Fibroblast of lung (primary cell): ENCODE measurements around the gene TTC27. TPM values are rescaled to one million over a fixed set of nuclear protein-coding genes. Genes with fewer than 3 reads are reported as not detected.

ENCODE experiments used
- DNase-seq, 2 donors: peaks; one replicate each; pipeline versions ENCODE4 v3.0.0 to v3.0.0-alpha.2; 2010; ENCODE audit warnings: low read depth in 2 of 2
- H2AFZ ChIP-seq: 2 replicates; pipeline ENCODE4 v1.5.1; 2012; ENCODE audit warnings: low read length, control low read depth, inconsistent platforms
- H3K27ac ChIP-seq: 2 replicates; pipeline ENCODE4 v1.5.1; 2011; ENCODE audit warnings: low read length, control low read depth; ENCODE audit not compliant: insufficient read depth
- H3K27me3 ChIP-seq: 2 replicates; pipeline ENCODE4 v1.5.1; 2011; ENCODE audit warnings: mild to moderate bottlenecking, low read length; ENCODE audit not compliant: control insufficient read depth, insufficient read depth
- H3K36me3 ChIP-seq: 2 replicates; pipeline ENCODE4 v1.5.1; 2011; ENCODE audit warnings: low read length; ENCODE audit not compliant: control insufficient read depth, insufficient read depth
- H3K4me1 ChIP-seq: 2 replicates; pipeline ENCODE4 v1.5.1; 2011; ENCODE audit warnings: low read length; ENCODE audit not compliant: control insufficient read depth, insufficient read depth; ENCODE audit errors: extremely low read depth
- H3K4me2 ChIP-seq: 2 replicates; pipeline ENCODE4 v1.5.1; 2011; ENCODE audit warnings: low read length, control low read depth; ENCODE audit not compliant: insufficient read depth; ENCODE audit errors: extremely low read depth
- H3K4me3 ChIP-seq, 4 experiments: fragments of 200-600 bp in 1 of 4; sonication (generic) in 1 of 4; replicated peaks in 1 of 4; 2 replicates each; pipeline ENCODE4 v1.5.1; 2011 to 2016; ENCODE audit warnings: low read length in 4 of 4, low read depth in 3 of 4, mild to moderate bottlenecking in 3 of 4, control low read depth in 2 of 4, inconsistent platforms in 1 of 4, mixed read lengths in 1 of 4; ENCODE audit not compliant: insufficient read depth in 1 of 4; ENCODE audit errors: control extremely low read depth in 1 of 4
- H3K79me2 ChIP-seq: 2 replicates; pipeline ENCODE4 v1.5.1; 2012; ENCODE audit warnings: mild to moderate bottlenecking, low read length, inconsistent platforms; ENCODE audit not compliant: control insufficient read depth, insufficient read depth
- H3K9ac ChIP-seq: 2 replicates; pipeline ENCODE4 v1.5.1; 2011; ENCODE audit warnings: mild to moderate bottlenecking, low read length, control low read depth; ENCODE audit not compliant: insufficient read depth
- H3K9me3 ChIP-seq: 2 replicates; pipeline ENCODE4 v1.5.1; 2012; ENCODE audit warnings: low read depth, low read length; ENCODE audit not compliant: control insufficient read depth, insufficient read depth
- H4K20me1 ChIP-seq: 2 replicates; pipeline ENCODE4 v1.5.1; 2011; ENCODE audit warnings: low read length; ENCODE audit not compliant: control insufficient read depth, insufficient read depth; ENCODE audit errors: extremely low read depth
- EZH2 ChIP-seq: IDR thresholded peaks from 2 replicates; pipeline ENCODE4 v1.5.1; 2012; ENCODE audit warnings: low read length, control low read depth, mild to moderate bottlenecking; ENCODE audit errors: missing control alignments
- polyA plus RNA-seq, 2 donors: library from polyadenylated mRNA; depleted of rRNA in 1 of 2; stranded (reverse) in 1 of 2; unstranded in 1 of 2; fragments of >200 nt; gene quantifications; 2 replicates each; pipeline ENCODE4 v1.2.1, GENCODE V29; 2011 to 2012; ENCODE audit warnings: missing spikeins in 1 of 2
- total RNA-seq: library from RNA; depleted of rRNA; stranded (reverse); fragments of >200 nt; gene quantifications from 2 replicates; pipeline ENCODE4 v1.2.1, GENCODE V29; 2014
- TF ChIP-seq, protein P1 (sequence below), 2 donors: IDR thresholded peaks in 1 of 2; conservative IDR thresholded peaks in 1 of 2; 1 replicate in 1 of 2; 2 replicates in 1 of 2; pipeline ENCODE4 v1.5.1; 2011 to 2012; ENCODE audit warnings: low read length in 2 of 2, control low read depth in 1 of 2, inconsistent platforms in 1 of 2, low read depth in 1 of 2, mild to moderate bottlenecking in 1 of 2

Gene TTC27
- total and polyA plus RNA-seq, 2 donors (not counting 1 experiment from before 2014, with no cell fraction given), result 15.7 to 19.3 TPM

- H3K27me3 ChIP-seq, result no peaks in the 10 kb centered on the region
- no peaks in the 10 kb centered on the region for H3K79me2 ChIP-seq
- H3K9ac ChIP-seq, result no peak overlapping the region
- H3K27ac ChIP-seq, result no peak overlapping the region
- H4K20me1 ChIP-seq, result no peaks in the 10 kb centered on the region
- DNase-seq, result no peak
- no peaks in the 10 kb centered on the region for H3K4me1 ChIP-seq
- H2AFZ ChIP-seq, result no peak overlapping the region
- no peak overlapping the region for H3K4me2 ChIP-seq
- no peak overlapping the region for H3K4me3 ChIP-seq
- TF ChIP-seq EZH2, result no peak
- TF ChIP-seq, protein P1, sequence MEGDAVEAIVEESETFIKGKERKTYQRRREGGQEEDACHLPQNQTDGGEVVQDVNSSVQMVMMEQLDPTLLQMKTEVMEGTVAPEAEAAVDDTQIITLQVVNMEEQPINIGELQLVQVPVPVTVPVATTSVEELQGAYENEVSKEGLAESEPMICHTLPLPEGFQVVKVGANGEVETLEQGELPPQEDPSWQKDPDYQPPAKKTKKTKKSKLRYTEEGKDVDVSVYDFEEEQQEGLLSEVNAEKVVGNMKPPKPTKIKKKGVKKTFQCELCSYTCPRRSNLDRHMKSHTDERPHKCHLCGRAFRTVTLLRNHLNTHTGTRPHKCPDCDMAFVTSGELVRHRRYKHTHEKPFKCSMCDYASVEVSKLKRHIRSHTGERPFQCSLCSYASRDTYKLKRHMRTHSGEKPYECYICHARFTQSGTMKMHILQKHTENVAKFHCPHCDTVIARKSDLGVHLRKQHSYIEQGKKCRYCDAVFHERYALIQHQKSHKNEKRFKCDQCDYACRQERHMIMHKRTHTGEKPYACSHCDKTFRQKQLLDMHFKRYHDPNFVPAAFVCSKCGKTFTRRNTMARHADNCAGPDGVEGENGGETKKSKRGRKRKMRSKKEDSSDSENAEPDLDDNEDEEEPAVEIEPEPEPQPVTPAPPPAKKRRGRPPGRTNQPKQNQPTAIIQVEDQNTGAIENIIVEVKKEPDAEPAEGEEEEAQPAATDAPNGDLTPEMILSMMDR (conservative IDR thresholded peaks at IDR 0.05 in 1 of 2, IDR thresholded peaks at IDR 0.05 in 1 of 2; ENCODE audit: low read depth in 1 of 2, low read length in 2 of 2), result no peak
- no peaks in the 10 kb centered on the region for H3K9me3 ChIP-seq
- no peaks in the 10 kb centered on the region for H3K36me3 ChIP-seq
These were observed 149.9 kb downstream of the TTC27 start for GRCh38 chr2:32777714-32778113.

DNA sequence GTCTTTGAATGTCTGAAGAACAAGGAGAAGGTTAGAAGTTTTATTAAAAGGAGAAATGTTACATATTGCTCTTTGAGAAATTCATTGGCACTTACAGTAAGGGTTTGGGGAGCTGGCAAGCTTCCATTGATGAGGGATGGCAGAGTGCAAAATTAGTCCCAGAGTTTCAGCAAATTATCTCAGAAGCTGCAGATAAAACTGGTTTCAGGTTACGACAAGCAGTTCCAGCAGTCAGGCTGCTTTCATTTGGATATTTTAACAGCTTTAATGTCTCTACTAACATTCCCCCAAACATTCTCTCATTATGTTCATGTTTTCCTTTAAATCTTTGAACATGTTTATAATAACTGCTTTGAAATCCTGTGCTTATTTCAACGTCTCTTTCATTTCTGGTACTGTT is 153.1 kb downstream of the TTC27 start:
- Histone ChIP-seq H2AFZ (no peak overlapping the region), H3K36me3 (no peaks in the 10 kb centered on the region), H3K27me3 (no peaks in the 10 kb centered on the region), H3K79me2 (no peaks in the 10 kb centered on the region), H3K4me3 (no peak overlapping the region), H3K9ac (no peak overlapping the region), H3K27ac (no peak overlapping the region), H3K4me1 (no peaks in the 10 kb centered on the region), H4K20me1 (no peaks in the 10 kb centered on the region), H3K4me2 (no peak overlapping the region), H3K9me3 (no peaks in the 10 kb centered on the region)
- DNase-seq, result peak; percentile 39 to 42
- no peak for TF ChIP-seq EZH2
- TF ChIP-seq, protein P1 (conservative IDR thresholded peaks at IDR 0.05 in 1 of 2, IDR thresholded peaks at IDR 0.05 in 1 of 2; ENCODE audit: low read depth in 1 of 2, low read length in 2 of 2), result no peak

DNA sequence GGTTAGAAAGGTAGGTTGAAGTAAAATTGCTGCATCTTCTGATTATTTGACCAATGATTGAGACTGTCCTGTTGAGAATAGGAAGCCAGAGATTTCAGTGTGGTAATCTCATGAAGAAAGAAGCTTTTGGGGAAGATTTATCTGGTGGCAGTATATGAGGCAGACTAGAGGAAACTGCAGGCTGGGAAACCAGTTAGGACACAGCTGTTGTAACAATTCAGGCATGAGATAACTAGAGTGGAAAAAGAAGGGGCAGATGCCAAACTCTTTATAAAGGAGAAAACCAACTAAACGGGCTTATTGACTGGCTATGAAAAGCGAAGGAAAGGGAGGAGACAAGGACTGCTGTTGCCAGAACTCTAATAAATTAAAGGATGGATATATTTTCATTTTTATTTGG is 155.6 kb downstream of the TTC27 start:
- no peak overlapping the region for H3K9ac ChIP-seq
- TF ChIP-seq, protein P1 (conservative IDR thresholded peaks at IDR 0.05 in 1 of 2, IDR thresholded peaks at IDR 0.05 in 1 of 2; ENCODE audit: low read depth in 1 of 2, low read length in 2 of 2), result no peak
- TF ChIP-seq EZH2, result no peak
- no peaks in the 10 kb centered on the region for H3K4me1 ChIP-seq
- H3K36me3 ChIP-seq, result no peaks in the 10 kb centered on the region
- no peaks in the 10 kb centered on the region for H3K27me3 ChIP-seq
- H2AFZ ChIP-seq, result no peak overlapping the region
- H3K4me3 ChIP-seq, result no peak overlapping the region
- H4K20me1 ChIP-seq, result no peaks in the 10 kb centered on the region
- H3K79me2 ChIP-seq, result no peaks in the 10 kb centered on the region
- H3K4me2 ChIP-seq, result no peak overlapping the region
- no peak for DNase-seq
- no peak overlapping the region for H3K27ac ChIP-seq
- no peaks in the 10 kb centered on the region for H3K9me3 ChIP-seq
